Neuronal stem cell (in vitro differentiated cells): ENCODE results near the gene TNFAIP3.

Experiments
- DNase-seq: peaks from one replicate; pipeline ENCODE4 v3.0.0-alpha.2; 2013; ENCODE audit warnings: low spot score
- H2AFZ ChIP-seq: one replicate; pipeline ENCODE4 v1.6.1; 2013; ENCODE audit warnings: mild to moderate bottlenecking, low read length, inconsistent platforms
- H2AK5ac ChIP-seq: 2 replicates; pipeline ENCODE4 v1.6.1; 2013; ENCODE audit warnings: low read depth, mild to moderate bottlenecking, inconsistent platforms, low read length, moderate library complexity, mixed read lengths
- H2BK120ac ChIP-seq: 2 replicates; pipeline ENCODE4 v1.6.1; 2013; ENCODE audit warnings: low read depth, mild to moderate bottlenecking, inconsistent platforms, low read length, moderate library complexity, mixed read lengths
- H2BK12ac ChIP-seq: one replicate; pipeline ENCODE4 v1.6.1; 2013; ENCODE audit warnings: low read length, inconsistent platforms
- H2BK15ac ChIP-seq: 2 replicates; pipeline ENCODE4 v1.6.1; 2013; ENCODE audit warnings: mild to moderate bottlenecking, low read length, inconsistent platforms, mixed read lengths
- H2BK5ac ChIP-seq: one replicate; pipeline ENCODE4 v1.6.1; 2013; ENCODE audit warnings: inconsistent platforms, mild to moderate bottlenecking, low read length, moderate library complexity
- H3K14ac ChIP-seq: one replicate; pipeline ENCODE4 v1.6.1; 2013; ENCODE audit warnings: low read length, inconsistent platforms
- H3K18ac ChIP-seq: 2 replicates; pipeline ENCODE4 v1.6.1; 2013; ENCODE audit warnings: low read length, inconsistent platforms
- H3K23ac ChIP-seq: 2 replicates; pipeline ENCODE4 v1.6.1; 2013; ENCODE audit warnings: low read depth, mild to moderate bottlenecking, mixed read lengths, low read length, inconsistent platforms; ENCODE audit not compliant: poor library complexity
- H3K27ac ChIP-seq: replicated peaks from 3 replicates; pipeline ENCODE4 v1.5.1; 2013; ENCODE audit warnings: low read length, inconsistent platforms
- H3K27me3 ChIP-seq, 3 experiments: 2 replicates each; pipeline ENCODE4 v1.6.1; 2013; ENCODE audit warnings: low read length in 3 of 3, mild to moderate bottlenecking in 2 of 3, inconsistent platforms in 1 of 3, low read depth in 1 of 3, mixed read lengths in 1 of 3, moderate library complexity in 1 of 3; ENCODE audit not compliant: control insufficient read depth in 3 of 3, insufficient read depth in 3 of 3
- H3K36me3 ChIP-seq, 2 donors: replicated peaks in 1 of 2; 2 replicates each; pipeline ENCODE4 v1.6.1; 2013; ENCODE audit warnings: low read length in 2 of 2; ENCODE audit not compliant: control insufficient read depth in 2 of 2, insufficient read depth in 2 of 2
- H3K4ac ChIP-seq: 2 replicates; pipeline ENCODE4 v1.6.1; 2013; ENCODE audit warnings: inconsistent platforms, mild to moderate bottlenecking, low read length, moderate library complexity
- H3K4me1 ChIP-seq, 2 donors: 1 replicate in 1 of 2; 2 replicates in 1 of 2; pipeline ENCODE4 v1.6.1; 2013; ENCODE audit warnings: low read length in 2 of 2, low read depth in 1 of 2; ENCODE audit not compliant: control insufficient read depth in 2 of 2, insufficient read depth in 1 of 2
- H3K4me2 ChIP-seq: one replicate; pipeline ENCODE4 v1.6.1; 2013; ENCODE audit warnings: mild to moderate bottlenecking, low read length, inconsistent platforms; ENCODE audit not compliant: insufficient read depth, poor library complexity, severe bottlenecking
- H3K4me3 ChIP-seq, 2 donors: 2 replicates each; pipeline ENCODE4 v1.5.1; 2013; ENCODE audit warnings: low read length in 2 of 2, mild to moderate bottlenecking in 2 of 2, inconsistent platforms in 1 of 2, moderate library complexity in 1 of 2
- H3K79me1 ChIP-seq: one replicate; pipeline ENCODE4 v1.6.1; 2013; ENCODE audit warnings: low read depth, mild to moderate bottlenecking, inconsistent platforms, low read length, moderate library complexity
- H3K9ac ChIP-seq: one replicate; pipeline ENCODE4 v1.6.1; 2013; ENCODE audit warnings: mild to moderate bottlenecking, low read depth, low read length, inconsistent platforms; ENCODE audit not compliant: poor library complexity
- H3K9me3 ChIP-seq, 2 donors: replicated peaks in 1 of 2; 2 replicates each; pipeline versions ENCODE3 to v1.6.1; 2013; ENCODE audit warnings: low read length in 2 of 2, mild to moderate bottlenecking in 2 of 2, inconsistent platforms in 1 of 2, low read depth in 1 of 2, mixed read lengths in 1 of 2, moderate library complexity in 1 of 2; ENCODE audit not compliant: control insufficient read depth in 2 of 2, insufficient read depth in 1 of 2
- H4K8ac ChIP-seq: one replicate; pipeline ENCODE4 v1.6.1; 2013; ENCODE audit warnings: low read depth, mild to moderate bottlenecking, inconsistent platforms, low read length, moderate library complexity
- H4K91ac ChIP-seq: one replicate; pipeline ENCODE4 v1.6.1; 2013; ENCODE audit warnings: low read length, low read depth, mild to moderate bottlenecking, inconsistent platforms; ENCODE audit not compliant: poor library complexity
- WGBS, 2 donors: extraction: QIAGEN DNeasy Blood & Tissue Kit; methylation state at CpG; one replicate each; pipeline ENCODE4 v1.1.7; 2013; ENCODE audit warnings: missing lambda C conversion rate in 2 of 2, mixed read lengths in 1 of 2; ENCODE audit not compliant: insufficient read length in 2 of 2, insufficient replicate concordance in 1 of 2; ENCODE audit errors: extremely low coverage in 2 of 2; 5-methylcytosine and 5-hydroxymethylcytosine counted together

Gene TNFAIP3

DNA sequence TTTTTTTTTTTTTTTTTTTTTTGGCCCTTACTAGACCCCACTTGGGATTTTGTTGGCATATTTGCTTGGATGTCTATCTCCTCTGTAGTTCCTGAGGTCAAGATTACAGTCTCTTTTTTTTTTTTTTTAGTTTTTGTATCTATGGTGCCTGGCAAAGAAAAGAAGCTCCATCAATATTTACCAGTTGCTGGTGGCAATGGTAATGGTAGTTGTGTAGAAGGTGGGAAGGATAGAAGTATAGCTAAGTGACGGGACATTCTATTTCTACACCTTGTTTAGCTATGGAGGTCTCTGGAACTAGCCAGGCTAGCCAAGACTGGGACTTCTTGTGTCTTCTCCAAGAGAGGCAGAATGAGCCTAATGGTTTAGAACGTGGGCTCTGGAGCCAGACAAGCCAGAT, 42.2 kb upstream of the TNFAIP3 start:
- Histone ChIP-seq H2AFZ (no peak overlapping the region), H3K14ac (no peak overlapping the region), H2BK12ac (no peak overlapping the region), H3K4me3 (no peak overlapping the region), H3K79me1 (no peaks in the 10 kb centered on the region), H2AK5ac (no peak overlapping the region), H2BK120ac (no peak overlapping the region), H3K4me1 (peaks cover 1 to 10% of the 10 kb centered on the region in 2 donors), H2BK15ac (no peak overlapping the region), H3K4me2 (no peak overlapping the region), H3K23ac (no peak overlapping the region), H3K9me3 (no peaks in the 10 kb centered on the region), H3K4ac (no peak overlapping the region), H3K9ac (no peak overlapping the region), H3K36me3 (no peaks in the 10 kb centered on the region), H2BK5ac (no peak overlapping the region), H3K18ac (no peak overlapping the region), H3K27ac (no peak overlapping the region), H3K27me3 (no peaks in the 10 kb centered on the region), H4K91ac (no peak overlapping the region), H4K8ac (no peak overlapping the region)
- DNase-seq, result no peak
- WGBS, 2 donors, result no CpG with 5 or more reads among the region's 2 CpGs

- Histone ChIP-seq H3K9me3 (no peaks in the 10 kb centered on the region), H2BK120ac (no peak overlapping the region), H3K18ac (no peak overlapping the region), H3K36me3 (no peaks in the 10 kb centered on the region), H2AK5ac (no peak overlapping the region), H3K14ac (no peak overlapping the region), H3K27ac (no peak overlapping the region), H3K79me1 (no peaks in the 10 kb centered on the region), H3K4ac (no peak overlapping the region), H2AFZ (no peak overlapping the region), H4K91ac (no peak overlapping the region), H2BK12ac (no peak overlapping the region), H2BK15ac (no peak overlapping the region), H3K23ac (no peak overlapping the region), H3K4me3 (no peak overlapping the region), H3K27me3 (no peaks in the 10 kb centered on the region), H3K4me2 (no peak overlapping the region), H3K4me1 (peaks cover 1 to 10% of the 10 kb centered on the region in 2 donors), H4K8ac (no peak overlapping the region), H3K9ac (no peak overlapping the region), H2BK5ac (no peak overlapping the region)
- DNase-seq, result no peak
- no CpG with 5 or more reads among the region's 5 CpGs for WGBS, 2 donors
These were observed 39.6 kb upstream of the TNFAIP3 start for GRCh38 chr6:137827411-137827940.

- Histone ChIP-seq H2AFZ (no peak overlapping the region), H3K36me3 (no peaks in the 10 kb centered on the region), H3K14ac (no peak overlapping the region), H2BK12ac (no peak overlapping the region), H2BK5ac (no peak overlapping the region), H3K27me3 (no peaks in the 10 kb centered on the region), H3K18ac (no peak overlapping the region), H3K4me2 (no peak overlapping the region), H2BK15ac (no peak overlapping the region), H4K8ac (no peak overlapping the region), H3K9ac (no peak overlapping the region), H3K4me1 (peaks cover 1 to 10% of the 10 kb centered on the region in 2 donors), H4K91ac (no peak overlapping the region), H3K9me3 (no peaks in the 10 kb centered on the region), H3K4ac (no peak overlapping the region), H2BK120ac (no peak overlapping the region), H3K79me1 (no peaks in the 10 kb centered on the region), H3K4me3 (no peak overlapping the region), H2AK5ac (no peak overlapping the region), H3K27ac (no peak overlapping the region), H3K23ac (no peak overlapping the region)
- WGBS, 2 donors, result no CpG with 5 or more reads among the region's 4 CpGs
- no peak for DNase-seq
These were observed 38.9 kb upstream of the TNFAIP3 start for GRCh38 chr6:137827977-137828810.

- Histone ChIP-seq H3K4me1 (no peaks in the 10 kb centered on the region), H4K91ac (no peak overlapping the region), H2BK12ac (no peak overlapping the region), H3K9me3 (no peaks in the 10 kb centered on the region), H4K8ac (no peak overlapping the region), H3K27me3 (no peaks in the 10 kb centered on the region), H3K18ac (no peak overlapping the region), H2BK5ac (no peak overlapping the region), H3K14ac (no peak overlapping the region), H3K27ac (no peak overlapping the region), H3K4me3 (no peak overlapping the region), H3K79me1 (no peaks in the 10 kb centered on the region), H2BK15ac (no peak overlapping the region), H3K4me2 (no peak overlapping the region), H3K36me3 (no peaks in the 10 kb centered on the region), H2BK120ac (no peak overlapping the region), H3K9ac (no peak overlapping the region), H3K4ac (no peak overlapping the region), H2AK5ac (no peak overlapping the region), H2AFZ (no peak overlapping the region), H3K23ac (no peak overlapping the region)
- no peak for DNase-seq
- WGBS, 2 donors, result no CpG with 5 or more reads among the region's 4 CpGs
These were observed 37.4 kb upstream of the TNFAIP3 start for GRCh38 chr6:137829641-137830083.
